GM12873 (cell line): ENCODE measurements around the gene EIF3L.

Experiments used
- TF ChIP-seq, protein P1 (sequence below): IDR thresholded peaks from 2 replicates; pipeline ENCODE4 v1.5.1; 2012; ENCODE audit warnings: low read depth, mild to moderate bottlenecking, moderate library complexity, low read length, control low read depth; ENCODE audit not compliant: insufficient read depth; ENCODE audit errors: missing control alignments

The EIF3L gene

DNA sequence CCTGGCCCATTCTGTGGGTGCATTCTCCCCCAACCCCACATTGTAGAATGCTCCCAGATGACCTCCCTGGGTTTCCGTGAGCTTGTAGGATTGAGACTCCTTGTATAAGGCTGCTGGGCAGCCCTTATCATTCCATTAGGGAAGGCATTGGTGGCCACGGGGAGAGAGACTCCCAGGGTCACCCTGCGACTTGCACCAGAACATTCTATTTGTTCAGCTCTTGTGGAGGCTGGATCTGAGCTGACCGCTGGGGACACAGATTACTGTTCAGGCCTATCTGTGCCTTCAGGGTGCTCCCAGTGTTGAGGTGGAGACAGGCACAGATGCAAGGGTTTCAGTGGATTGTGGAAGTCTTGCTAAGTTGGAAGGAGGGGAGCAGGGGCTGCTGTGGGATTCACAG is 74.7 kb downstream of the EIF3L start:
- TF ChIP-seq, protein P1, sequence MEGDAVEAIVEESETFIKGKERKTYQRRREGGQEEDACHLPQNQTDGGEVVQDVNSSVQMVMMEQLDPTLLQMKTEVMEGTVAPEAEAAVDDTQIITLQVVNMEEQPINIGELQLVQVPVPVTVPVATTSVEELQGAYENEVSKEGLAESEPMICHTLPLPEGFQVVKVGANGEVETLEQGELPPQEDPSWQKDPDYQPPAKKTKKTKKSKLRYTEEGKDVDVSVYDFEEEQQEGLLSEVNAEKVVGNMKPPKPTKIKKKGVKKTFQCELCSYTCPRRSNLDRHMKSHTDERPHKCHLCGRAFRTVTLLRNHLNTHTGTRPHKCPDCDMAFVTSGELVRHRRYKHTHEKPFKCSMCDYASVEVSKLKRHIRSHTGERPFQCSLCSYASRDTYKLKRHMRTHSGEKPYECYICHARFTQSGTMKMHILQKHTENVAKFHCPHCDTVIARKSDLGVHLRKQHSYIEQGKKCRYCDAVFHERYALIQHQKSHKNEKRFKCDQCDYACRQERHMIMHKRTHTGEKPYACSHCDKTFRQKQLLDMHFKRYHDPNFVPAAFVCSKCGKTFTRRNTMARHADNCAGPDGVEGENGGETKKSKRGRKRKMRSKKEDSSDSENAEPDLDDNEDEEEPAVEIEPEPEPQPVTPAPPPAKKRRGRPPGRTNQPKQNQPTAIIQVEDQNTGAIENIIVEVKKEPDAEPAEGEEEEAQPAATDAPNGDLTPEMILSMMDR, result no peak

DNA sequence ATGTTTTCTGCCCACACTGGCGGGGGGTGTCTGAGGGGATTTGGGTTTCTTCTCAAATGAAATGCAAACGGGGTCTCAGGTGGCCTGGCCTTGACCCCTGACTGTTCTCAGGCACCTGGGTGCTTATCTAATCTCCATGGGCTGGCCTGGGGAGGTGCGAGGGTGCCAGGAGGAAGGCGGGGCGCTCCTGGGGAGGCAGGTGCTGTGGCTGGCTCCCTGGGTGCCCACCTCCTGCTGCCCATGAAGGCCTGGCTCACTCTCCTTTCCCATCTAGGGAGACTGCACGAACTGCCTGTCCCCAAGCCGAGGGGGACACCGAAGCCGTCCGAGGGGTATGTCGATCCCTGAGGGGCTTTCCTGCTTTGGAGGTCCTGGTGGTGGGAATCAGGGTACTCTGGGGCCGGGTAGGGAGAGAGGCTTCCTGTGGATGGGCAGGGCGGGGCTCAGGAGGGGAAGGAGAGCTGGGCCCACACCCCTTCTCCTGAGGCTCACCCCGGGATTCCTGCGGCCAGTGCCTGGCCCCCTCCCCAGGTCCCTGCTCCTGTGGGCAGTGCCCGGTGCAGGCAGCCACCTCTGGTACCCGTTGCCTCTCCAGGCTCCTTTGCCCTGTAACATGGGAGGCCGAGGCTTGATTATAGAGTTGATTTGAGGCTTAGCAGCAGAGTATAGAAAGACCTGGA is 75.3 kb downstream of the EIF3L start:
- TF ChIP-seq, protein P1, result no peak

DNA sequence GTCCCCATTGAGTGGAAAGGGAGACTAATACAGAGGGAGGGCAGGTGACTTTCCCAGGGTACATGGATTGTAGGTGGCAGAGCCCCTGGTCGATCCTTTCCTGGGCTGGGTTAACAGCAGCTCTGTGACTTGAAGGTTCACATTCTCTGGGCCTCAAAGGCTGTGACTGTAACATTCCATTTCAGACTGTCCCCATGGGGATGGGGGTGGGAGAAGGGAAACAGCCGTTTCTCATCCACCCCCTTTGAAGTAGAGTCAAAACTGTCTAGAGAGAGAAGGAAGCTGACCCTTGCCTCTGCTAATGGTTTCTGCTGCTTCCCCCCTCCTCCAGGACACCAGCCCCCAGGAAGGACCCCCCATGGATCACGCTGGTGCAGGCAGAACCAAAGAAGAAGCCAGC is 76.1 kb downstream of the EIF3L start:
- TF ChIP-seq, protein P1, result no peak

DNA sequence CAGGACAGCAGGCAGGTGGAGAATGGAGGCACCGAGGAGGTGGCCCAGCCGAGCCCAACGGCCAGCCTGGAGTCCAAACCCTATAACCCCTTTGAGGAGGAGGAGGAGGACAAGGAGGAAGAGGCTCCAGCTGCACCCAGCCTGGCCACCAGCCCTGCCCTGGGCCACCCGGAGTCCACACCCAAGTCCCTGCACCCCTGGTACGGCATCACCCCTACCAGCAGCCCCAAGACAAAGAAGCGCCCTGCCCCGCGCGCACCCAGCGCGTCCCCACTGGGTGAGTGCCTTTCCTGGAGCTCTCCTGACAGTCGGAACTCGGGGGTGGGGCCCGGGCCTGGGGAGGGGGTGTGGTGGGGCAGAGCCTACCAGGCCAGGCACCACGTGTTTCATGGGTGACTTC is 76.5 kb downstream of the EIF3L start:
- TF ChIP-seq, protein P1, result no peak

DNA sequence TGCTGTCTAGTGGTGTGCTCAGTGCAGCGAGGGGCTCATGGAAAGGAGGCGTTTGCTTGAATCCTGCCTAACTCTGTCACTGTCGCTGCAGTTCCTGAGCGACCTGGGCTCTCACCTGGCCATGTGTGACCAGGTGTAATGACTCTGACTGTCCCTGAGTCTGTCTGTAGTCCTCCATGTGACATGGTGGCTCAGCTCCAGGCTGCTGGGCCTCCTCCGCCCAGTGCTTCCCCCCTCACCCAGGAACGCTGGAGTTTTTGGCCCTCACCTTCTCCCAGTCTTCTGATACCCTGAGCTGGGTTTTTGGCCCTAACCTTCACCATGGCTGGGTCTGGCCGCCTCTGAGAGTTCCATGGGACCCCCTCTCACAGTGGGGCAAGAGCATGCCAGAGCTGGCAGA is 77.1 kb downstream of the EIF3L start:
- TF ChIP-seq, protein P1, result no peak

DNA sequence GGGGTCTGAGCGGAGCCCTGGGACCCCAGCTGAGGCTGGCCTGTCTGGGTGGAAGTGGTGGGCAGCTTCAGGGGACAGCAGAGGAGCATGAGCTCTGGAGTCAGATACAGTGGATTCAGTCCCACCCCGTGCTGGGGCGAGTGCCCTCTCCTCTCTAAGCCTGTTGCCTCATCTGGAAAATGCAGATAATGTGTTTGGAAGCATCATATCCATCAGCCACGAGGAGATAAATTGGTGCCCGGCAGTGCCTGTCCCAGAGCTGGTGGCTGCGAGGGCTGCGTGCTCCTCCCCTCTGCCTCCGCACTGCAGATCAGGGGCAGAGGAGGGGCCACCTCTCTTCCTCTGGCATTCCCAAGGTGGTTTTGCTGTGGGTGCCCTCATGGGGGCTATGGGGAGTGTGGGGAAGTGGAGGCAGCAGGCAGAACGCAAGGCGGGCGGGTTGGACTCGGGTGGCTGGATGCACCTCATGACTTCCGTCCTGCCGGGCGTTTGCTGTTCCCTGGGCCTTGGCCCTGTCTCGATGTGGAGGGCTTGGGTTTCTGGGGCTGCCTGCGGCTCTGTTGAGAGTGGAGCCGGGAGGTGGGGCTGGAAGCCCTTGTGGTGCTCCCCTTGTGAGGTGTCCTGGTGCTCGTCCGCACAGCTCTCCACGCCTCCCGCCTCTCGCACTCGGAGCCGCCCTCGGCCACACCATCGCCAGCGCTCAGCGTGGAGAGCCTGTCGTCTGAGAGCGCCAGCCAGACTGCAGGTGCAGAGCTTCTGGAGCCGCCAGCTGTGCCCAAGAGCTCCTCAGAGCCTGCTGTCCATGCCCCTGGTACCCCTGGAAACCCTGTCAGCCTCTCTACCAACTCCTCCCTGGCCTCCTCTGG is 77.8 kb downstream of the EIF3L start:
- TF ChIP-seq, protein P1, result no peak

DNA sequence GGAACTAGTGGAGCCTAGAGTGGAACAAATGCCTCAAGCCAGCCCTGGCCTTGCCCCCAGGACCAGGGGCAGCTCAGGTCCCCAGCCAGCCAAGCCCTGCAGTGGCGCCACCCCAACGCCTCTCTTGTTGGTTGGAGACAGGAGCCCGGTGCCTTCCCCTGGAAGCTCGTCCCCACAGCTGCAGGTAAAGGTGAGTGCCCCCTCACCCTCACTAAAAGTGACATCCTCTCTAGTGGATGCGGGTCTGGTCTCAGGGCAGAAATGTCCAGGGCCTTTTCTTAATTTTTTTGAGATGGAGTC is 78.4 kb downstream of the EIF3L start:
- TF ChIP-seq, protein P1, result no peak
